Smooth muscle cell (in vitro differentiated cells): ENCODE results near the gene TRMT61A. TPM values are rescaled to one million over a fixed set of nuclear protein-coding genes. Genes with fewer than 3 reads are reported as not detected.
A peak's percentile ranks its signal among the peaks of the same experiment; 100 is the strongest.

Experiments
- DNase-seq: peaks from one replicate; lab custom pipeline; 2025; ENCODE audit not compliant: unreplicated experiment; lab: John Stamatoyannopoulos, UW
- H2AFZ ChIP-seq: fragments of 200-600 bp; sonication (generic); 2 replicates; pipeline ENCODE4 v1.6.0; 2016; ENCODE audit warnings: antibody characterized with exemption, low read depth, mild to moderate bottlenecking
- H3F3A ChIP-seq: fragments of 200-600 bp; sonication (generic); 2 replicates; pipeline ENCODE4 v1.6.0; 2017; ENCODE audit warnings: antibody characterized with exemption, low read depth
- H3K27ac ChIP-seq: fragments of 200-600 bp; sonication (generic); 2 replicates; pipeline ENCODE4 v1.5.1; 2016; ENCODE audit warnings: low read depth, mild to moderate bottlenecking
- H3K27me3 ChIP-seq: fragments of 200-600 bp; sonication (generic); 2 replicates; pipeline ENCODE4 v1.6.1; 2016; ENCODE audit warnings: low read depth, mild to moderate bottlenecking
- H3K36me3 ChIP-seq: fragments of 200-600 bp; sonication (generic); 2 replicates; pipeline ENCODE4 v1.5.1; 2016; ENCODE audit warnings: low read depth
- H3K4me1 ChIP-seq: fragments of 200-600 bp; sonication (generic); 2 replicates; pipeline ENCODE4 v1.5.1; 2016; ENCODE audit warnings: low read depth
- H3K4me2 ChIP-seq: fragments of 200-600 bp; sonication (generic); 2 replicates; pipeline ENCODE4 v1.6.0; 2016; ENCODE audit warnings: mild to moderate bottlenecking
- H3K4me3 ChIP-seq: fragments of 200-600 bp; sonication (generic); 2 replicates; pipeline ENCODE4 v1.5.1; 2016; ENCODE audit warnings: mild to moderate bottlenecking
- H3K79me2 ChIP-seq: fragments of 200-600 bp; sonication (generic); 2 replicates; pipeline ENCODE4 v1.6.0; 2016; ENCODE audit warnings: low read depth, mild to moderate bottlenecking
- H3K9ac ChIP-seq: fragments of 200-600 bp; sonication (generic); 2 replicates; pipeline ENCODE4 v1.6.0; 2016; ENCODE audit warnings: low read depth
- H3K9me3 ChIP-seq: fragments of 200-600 bp; sonication (generic); replicated peaks from 2 replicates; pipeline ENCODE4 v1.5.1; 2016; ENCODE audit warnings: low read depth
- H4K20me1 ChIP-seq: fragments of 200-600 bp; sonication (generic); 2 replicates; pipeline ENCODE4 v1.6.0; 2016; ENCODE audit warnings: low read depth
- whole genome bisulfite sequencing: methylation state at CpG from one replicate; pipeline ENCODE4 v1.1.7; 2016; ENCODE audit warnings: low lambda C conversion rate; 5-methylcytosine and 5-hydroxymethylcytosine counted together
- polyA plus RNA-seq: library from polyadenylated mRNA; unstranded; fragments of >200 nt; fragmentation: Nextera tagmentation; extraction: Ambion mirVana; gene quantifications from 2 replicates; pipeline ENCODE4 v1.2.1, GENCODE V29; 2016
- total RNA-seq: library from RNA; depleted of rRNA; stranded (reverse); fragments of >200 nt; gene quantifications from 2 replicates; pipeline ENCODE4 v1.2.3, GENCODE V29; 2014
- TF ChIP-seq, protein P1 (sequence below): fragments of 200-600 bp; sonication (generic); IDR thresholded peaks from 2 replicates; pipeline ENCODE4 v1.5.1; 2017; ENCODE audit warnings: borderline replicate concordance, mild to moderate bottlenecking, antibody characterized with exemption; ENCODE audit not compliant: insufficient read depth, poor library complexity, severe bottlenecking

TRMT61A gene
- total and polyA plus RNA-seq, 2 experiments from 2014 or later = 3.7 to 6.7 TPM

GRCh38 chr14:103537175-103537990, 8.4 kb downstream of the TRMT61A start:
- no peak for DNase-seq
- no peak overlapping the region for H3K27ac ChIP-seq

DNA sequence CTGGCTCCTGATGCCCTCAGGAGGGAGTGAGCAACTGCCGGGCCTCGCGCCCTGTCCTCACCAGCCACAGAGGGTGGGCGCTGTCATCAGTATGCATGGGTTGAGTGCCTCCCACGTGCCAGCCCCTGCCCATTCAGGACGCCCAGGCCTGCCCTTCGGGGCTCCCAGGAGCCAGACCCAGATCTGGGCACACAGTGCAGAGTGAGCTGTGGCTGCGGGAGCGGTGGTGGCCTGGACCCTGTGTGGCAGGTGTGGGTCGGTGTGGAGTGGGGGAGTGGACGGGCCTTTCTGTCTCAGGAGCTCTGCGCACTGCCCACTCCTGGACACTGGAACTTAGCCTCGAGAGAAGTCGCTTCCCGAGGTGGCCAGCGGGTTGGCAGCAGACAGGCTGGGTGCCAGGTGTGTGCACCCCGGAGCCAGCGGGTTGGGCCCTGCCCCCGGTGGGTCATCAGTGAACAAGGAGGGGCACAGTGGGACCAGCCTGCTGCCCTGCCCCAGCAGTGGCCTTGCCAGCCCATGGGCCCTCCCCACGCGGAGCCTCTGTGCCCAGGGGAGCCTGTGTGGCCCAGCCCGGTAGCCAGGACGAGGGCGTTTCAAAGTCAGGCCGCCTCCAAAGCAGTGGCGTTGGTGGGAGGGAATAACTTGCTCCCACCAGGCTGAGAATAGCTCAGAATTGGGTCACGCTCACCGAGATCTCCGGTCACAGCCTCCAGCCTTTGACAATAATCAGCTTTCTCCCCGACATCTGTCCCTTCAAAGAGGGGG, 9.5 kb downstream of the TRMT61A start:
- H3K9me3 ChIP-seq = no peaks in the 10 kb centered on the region
- H3K79me2 ChIP-seq = no peaks in the 10 kb centered on the region
- no peaks in the 10 kb centered on the region for H3K27me3 ChIP-seq
- no peak overlapping the region for H2AFZ ChIP-seq
- H3K4me1 ChIP-seq = peaks cover 25% of the 10 kb centered on the region
- H3K4me3 ChIP-seq = no peak overlapping the region
- no peak overlapping the region for H3K9ac ChIP-seq
- no peak for DNase-seq
- peaks cover 4% of the 10 kb centered on the region for H3F3A ChIP-seq
- H4K20me1 ChIP-seq = no peaks in the 10 kb centered on the region
- no peaks in the 10 kb centered on the region for H3K36me3 ChIP-seq
- no peak overlapping the region for H3K27ac ChIP-seq
- TF ChIP-seq, protein P1, sequence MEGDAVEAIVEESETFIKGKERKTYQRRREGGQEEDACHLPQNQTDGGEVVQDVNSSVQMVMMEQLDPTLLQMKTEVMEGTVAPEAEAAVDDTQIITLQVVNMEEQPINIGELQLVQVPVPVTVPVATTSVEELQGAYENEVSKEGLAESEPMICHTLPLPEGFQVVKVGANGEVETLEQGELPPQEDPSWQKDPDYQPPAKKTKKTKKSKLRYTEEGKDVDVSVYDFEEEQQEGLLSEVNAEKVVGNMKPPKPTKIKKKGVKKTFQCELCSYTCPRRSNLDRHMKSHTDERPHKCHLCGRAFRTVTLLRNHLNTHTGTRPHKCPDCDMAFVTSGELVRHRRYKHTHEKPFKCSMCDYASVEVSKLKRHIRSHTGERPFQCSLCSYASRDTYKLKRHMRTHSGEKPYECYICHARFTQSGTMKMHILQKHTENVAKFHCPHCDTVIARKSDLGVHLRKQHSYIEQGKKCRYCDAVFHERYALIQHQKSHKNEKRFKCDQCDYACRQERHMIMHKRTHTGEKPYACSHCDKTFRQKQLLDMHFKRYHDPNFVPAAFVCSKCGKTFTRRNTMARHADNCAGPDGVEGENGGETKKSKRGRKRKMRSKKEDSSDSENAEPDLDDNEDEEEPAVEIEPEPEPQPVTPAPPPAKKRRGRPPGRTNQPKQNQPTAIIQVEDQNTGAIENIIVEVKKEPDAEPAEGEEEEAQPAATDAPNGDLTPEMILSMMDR = no peak
- no peak overlapping the region for H3K4me2 ChIP-seq
- WGBS = 85% methylated on average over 30 of the region's 30 CpGs

More at GRCh38 chr14:103537175-103537990, 8.4 kb downstream of the TRMT61A start:
- no peak overlapping the region for H2AFZ ChIP-seq
- H3F3A ChIP-seq = peaks cover 4% of the 10 kb centered on the region
- H3K27me3 ChIP-seq = no peaks in the 10 kb centered on the region
- H3K9ac ChIP-seq = no peak overlapping the region
- H3K4me1 ChIP-seq = peaks cover 16% of the 10 kb centered on the region
- no peak overlapping the region for H3K4me3 ChIP-seq
- no peaks in the 10 kb centered on the region for H3K9me3 ChIP-seq
- no peak overlapping the region for H3K4me2 ChIP-seq
- no peaks in the 10 kb centered on the region for H4K20me1 ChIP-seq
- H3K79me2 ChIP-seq = no peaks in the 10 kb centered on the region
- TF ChIP-seq, protein P1 = no peak
- H3K36me3 ChIP-seq = no peaks in the 10 kb centered on the region
- WGBS = 87% methylated on average over 16 of the region's 18 CpGs

DNA sequence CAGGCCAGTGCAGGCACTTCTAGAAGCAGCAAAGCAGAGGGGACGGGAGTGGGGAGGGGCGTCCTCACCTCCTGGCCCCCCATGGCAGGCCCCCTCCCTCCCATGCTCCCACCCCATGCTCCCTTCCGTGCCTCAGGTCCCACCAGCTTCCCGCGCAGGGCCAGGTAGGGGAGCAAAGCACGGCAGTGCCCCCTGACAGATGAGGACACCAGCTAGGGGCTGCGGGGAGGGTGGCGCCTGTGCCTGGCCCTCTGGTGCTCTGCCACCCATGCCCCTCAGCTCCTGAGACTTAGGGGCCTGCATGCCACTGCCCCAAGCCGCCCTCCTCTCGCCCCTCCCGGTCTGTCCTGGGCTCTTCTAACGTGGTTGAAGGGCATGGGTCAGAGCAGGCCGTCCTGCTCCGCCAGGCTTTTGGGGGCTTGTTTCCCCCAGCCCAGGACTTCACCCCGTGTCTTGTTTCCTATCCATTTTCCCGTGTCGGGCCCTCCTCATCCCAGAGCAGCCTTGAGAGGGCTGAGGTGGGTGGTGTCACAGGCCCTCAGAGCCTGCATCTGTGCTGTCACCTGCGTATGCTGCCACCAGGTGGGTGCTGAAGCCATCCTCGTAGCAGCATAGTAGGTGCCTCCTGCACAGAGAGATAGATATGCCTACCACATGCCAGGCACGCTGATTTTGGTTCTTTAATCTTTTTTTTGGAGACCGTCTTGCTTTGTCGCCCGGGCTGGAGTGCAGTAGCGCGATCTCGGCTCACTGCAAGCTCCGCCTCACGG, 10.2 kb downstream of the TRMT61A start:
- Histone ChIP-seq H3K27ac (peak overlapping the region; percentile 91), H3K27me3 (no peaks in the 10 kb centered on the region), H3K4me3 (no peak overlapping the region), H3K9me3 (no peaks in the 10 kb centered on the region), H4K20me1 (no peaks in the 10 kb centered on the region), H3K4me2 (no peak overlapping the region), H2AFZ (no peak overlapping the region), H3K4me1 (peaks cover 25% of the 10 kb centered on the region), H3K36me3 (no peaks in the 10 kb centered on the region), H3K79me2 (no peaks in the 10 kb centered on the region), H3K9ac (no peak overlapping the region), H3F3A (peaks cover 4% of the 10 kb centered on the region)
- WGBS = 81% methylated on average over 28 of the region's 28 CpGs
- TF ChIP-seq, protein P1 = no peak
- no peak for DNase-seq
